A549 treated with dexamethasone at 1 μM for 4 hours (cell line): ENCODE results near the gene FRK. TPM values are rescaled to one million over a fixed set of nuclear protein-coding genes. Genes with fewer than 3 reads are reported as not detected.

Source experiments
- total RNA-seq: library from RNA; stranded (reverse); fragments of 200-300 nt; extraction: Qiagen RNA extraction; gene quantifications from 5 replicates; pipeline ENCODE4 v1.2.3, GENCODE V29; 2022

Gene FRK
- 1.1 to 2.0 TPM (median 1.6 TPM) in 5 replicates for total RNA-seq

GRCh38 chr6:116060572-116061283 lies at the start of gene FRK:
Gene FRK, minus strand, starts transcription at chr6:116060891. Its CDS starts 580 bp downstream, at chr6:116060311.

GRCh38 chr6:116100419-116101301 lies 40.0 kb upstream of the FRK start, which contains the start of gene NT5DC1:
Gene NT5DC1, plus strand, starts transcription at chr6:116100853. Its CDS starts 78 bp downstream, at chr6:116100931.

Other genes with a start within 250 kb of the FRK start
- 24.3 to 31.9 TPM (median 27.6 TPM) in 5 replicates for gene NT5DC1, start 40.0 kb upstream of the FRK start, total RNA-seq
- gene COL10A1, start 65.2 kb upstream of the FRK start, total RNA-seq, result 0.03 to 0.05 TPM (median 0.05 TPM) in 3 of 5 replicates, not detected in the others
- gene TSPYL4, start 193.2 kb upstream of the FRK start, total RNA-seq, result 2.7 to 3.6 TPM (median 3.4 TPM) in 5 replicates
- 28.4 to 32.9 TPM (median 32.3 TPM) in 5 replicates for gene TSPYL1, start 219.0 kb upstream of the FRK start, total RNA-seq